PFSK-1 (cell line): ENCODE measurements around the gene CDH3.

Experiments
- FOXP2 ChIP-seq: optimal IDR thresholded peaks from 2 replicates; pipeline ENCODE3; 2011; ENCODE audit warnings: borderline replicate concordance, control low read depth, inconsistent platforms; ENCODE audit not compliant: insufficient read depth; ENCODE audit errors: extremely low read length, extremely low read depth
- POLR2AphosphoS5 ChIP-seq: IDR thresholded peaks from 2 replicates; pipeline ENCODE4 v1.6.1; 2012; ENCODE audit warnings: low read depth, mild to moderate bottlenecking, control low read depth, low read length, moderate library complexity
- REST ChIP-seq, 2 experiments: IDR thresholded peaks; 2 replicates each; pipeline versions ENCODE4 v1.6.1 to v1.8.0; 2011 to 2012; ENCODE audit warnings: low read depth in 2 of 2, low read length in 2 of 2, control low read depth in 1 of 2, inconsistent platforms in 1 of 2, mild to moderate bottlenecking in 1 of 2, moderate library complexity in 1 of 2; ENCODE audit not compliant: insufficient read depth in 1 of 2
- SIN3A ChIP-seq: IDR thresholded peaks from 2 replicates; pipeline ENCODE4 v1.6.1; 2012; ENCODE audit warnings: mild to moderate bottlenecking, low read length, moderate library complexity, borderline replicate concordance; ENCODE audit not compliant: insufficient read depth
- TAF1 ChIP-seq: IDR thresholded peaks from 2 replicates; pipeline ENCODE4 v1.6.1; 2012; ENCODE audit warnings: low read length, control low read depth, borderline replicate concordance; ENCODE audit not compliant: insufficient read depth

The CDH3 gene

GRCh38 chr16:68728523-68728922 lies 83.4 kb downstream of the CDH3 start:
- TF ChIP-seq FOXP2, result no peak
- no peak for TF ChIP-seq TAF1
- no peak for TF ChIP-seq REST (IDR thresholded peaks at IDR 0.05; ENCODE audit: insufficient read depth in 1 of 2, low read depth in 2 of 2, low read length in 2 of 2)
- no peak for TF ChIP-seq POLR2AphosphoS5
- TF ChIP-seq SIN3A, result no peak

GRCh38 chr16:68731637-68732036 lies 86.5 kb downstream of the CDH3 start:
- TF ChIP-seq REST (IDR thresholded peaks at IDR 0.05; ENCODE audit: insufficient read depth in 1 of 2, low read depth in 2 of 2, low read length in 2 of 2) (no peak), POLR2AphosphoS5 (no peak), SIN3A (no peak), TAF1 (no peak), FOXP2 (no peak)

- TF ChIP-seq POLR2AphosphoS5 (no peak), SIN3A (no peak), TAF1 (no peak), REST (IDR thresholded peaks at IDR 0.05; ENCODE audit: insufficient read depth in 1 of 2, low read depth in 2 of 2, low read length in 2 of 2) (no peak)
These were observed 87.1 kb downstream of the CDH3 start for GRCh38 chr16:68732042-68732680.

- TF ChIP-seq POLR2AphosphoS5 (no peak), SIN3A (no peak), REST (IDR thresholded peaks at IDR 0.05; ENCODE audit: insufficient read depth in 1 of 2, low read depth in 2 of 2, low read length in 2 of 2) (no peak), FOXP2 (no peak), TAF1 (no peak)
These were observed 87.8 kb downstream of the CDH3 start for GRCh38 chr16:68732741-68733399.
